Stomach (tissue), 4 donors: Measurements from ENCODE around the gene TXNIP.

Experiments used
- POLR2A ChIP-seq, 4 donors: fragments of 450-650 bp; IDR thresholded peaks; one replicate each; pipeline ENCODE4 v1.6.1; 2016; ENCODE audit warnings: antibody characterized with exemption in 4 of 4, control low read depth in 2 of 4, mild to moderate bottlenecking in 1 of 4, moderate library complexity in 1 of 4
- TF ChIP-seq, protein P1 (sequence below), 7 experiments: fragments of 450-650 bp in 4 of 7; fragments of 200-600 bp in 3 of 7; sonication (generic) in 3 of 7; IDR thresholded peaks; one replicate each; pipeline ENCODE4 v1.5.1; 2016 to 2019; ENCODE audit warnings: antibody characterized with exemption in 7 of 7, control low read depth in 2 of 7, mild to moderate bottlenecking in 1 of 7

GRCh38 chr1:146031476-146031875 is 35.1 kb upstream of the TXNIP start:
- TF ChIP-seq POLR2A (IDR thresholded peaks at IDR 0.05): no peak
- TF ChIP-seq, protein P1, sequence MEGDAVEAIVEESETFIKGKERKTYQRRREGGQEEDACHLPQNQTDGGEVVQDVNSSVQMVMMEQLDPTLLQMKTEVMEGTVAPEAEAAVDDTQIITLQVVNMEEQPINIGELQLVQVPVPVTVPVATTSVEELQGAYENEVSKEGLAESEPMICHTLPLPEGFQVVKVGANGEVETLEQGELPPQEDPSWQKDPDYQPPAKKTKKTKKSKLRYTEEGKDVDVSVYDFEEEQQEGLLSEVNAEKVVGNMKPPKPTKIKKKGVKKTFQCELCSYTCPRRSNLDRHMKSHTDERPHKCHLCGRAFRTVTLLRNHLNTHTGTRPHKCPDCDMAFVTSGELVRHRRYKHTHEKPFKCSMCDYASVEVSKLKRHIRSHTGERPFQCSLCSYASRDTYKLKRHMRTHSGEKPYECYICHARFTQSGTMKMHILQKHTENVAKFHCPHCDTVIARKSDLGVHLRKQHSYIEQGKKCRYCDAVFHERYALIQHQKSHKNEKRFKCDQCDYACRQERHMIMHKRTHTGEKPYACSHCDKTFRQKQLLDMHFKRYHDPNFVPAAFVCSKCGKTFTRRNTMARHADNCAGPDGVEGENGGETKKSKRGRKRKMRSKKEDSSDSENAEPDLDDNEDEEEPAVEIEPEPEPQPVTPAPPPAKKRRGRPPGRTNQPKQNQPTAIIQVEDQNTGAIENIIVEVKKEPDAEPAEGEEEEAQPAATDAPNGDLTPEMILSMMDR (IDR thresholded peaks at IDR 0.05): no peak
